Activated CD4-positive, alpha-beta T cell treated with anti-CD3 and anti-CD28 coated beads, Interleukin-2, amount 50 U/mL, for 1 hour (primary cell): ENCODE data around the gene OTOF.
"Not testable (repeated sequence)": the region's sequence is repeated elsewhere in the genome, so short reads cannot be mapped to it uniquely, and the experiment has no call there.

ENCODE experiments used
- DNase-seq: peaks from one replicate; pipeline ENCODE4 v3.0.0-alpha.2; 2020

OTOF gene

DNA sequence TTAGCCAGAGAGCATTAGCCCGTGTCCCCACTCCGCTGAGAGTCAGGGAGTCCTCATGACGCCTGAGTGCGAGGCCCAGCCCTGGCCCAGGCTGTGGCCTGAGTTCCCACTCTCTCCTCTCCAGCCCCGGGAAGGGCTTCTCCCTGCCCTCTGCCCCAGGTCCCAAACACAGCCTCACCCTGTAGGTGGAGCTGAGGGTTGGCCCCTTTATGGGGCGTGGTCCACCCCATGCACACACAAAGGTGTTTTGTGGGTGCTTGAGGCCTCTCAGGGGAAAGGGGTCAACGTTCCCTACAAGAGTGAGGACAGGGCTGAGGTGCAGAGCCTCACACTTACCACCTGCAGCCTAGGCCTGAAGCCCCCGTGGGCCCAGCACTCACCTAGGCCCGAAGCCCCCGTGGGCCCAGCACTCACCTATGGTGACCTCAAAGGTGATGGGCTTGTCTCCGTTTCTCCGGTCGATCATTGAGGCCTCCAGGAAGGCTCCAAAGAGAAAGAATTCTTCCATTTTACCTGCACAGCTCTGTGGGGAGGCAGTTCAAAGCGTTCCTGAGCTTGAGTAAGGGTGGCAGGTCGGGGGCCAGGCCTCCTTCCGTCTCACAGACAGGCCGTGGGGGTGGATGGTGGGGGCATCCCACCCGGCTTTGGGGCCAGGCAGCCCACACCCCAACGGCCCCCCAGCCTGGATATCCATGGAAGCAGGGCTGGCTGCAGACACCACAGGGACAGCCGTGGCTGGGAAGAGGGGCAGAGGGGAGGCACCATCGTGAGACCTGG is 2.1 kb upstream of the OTOF start:
- DNase-seq: no peak

DNA sequence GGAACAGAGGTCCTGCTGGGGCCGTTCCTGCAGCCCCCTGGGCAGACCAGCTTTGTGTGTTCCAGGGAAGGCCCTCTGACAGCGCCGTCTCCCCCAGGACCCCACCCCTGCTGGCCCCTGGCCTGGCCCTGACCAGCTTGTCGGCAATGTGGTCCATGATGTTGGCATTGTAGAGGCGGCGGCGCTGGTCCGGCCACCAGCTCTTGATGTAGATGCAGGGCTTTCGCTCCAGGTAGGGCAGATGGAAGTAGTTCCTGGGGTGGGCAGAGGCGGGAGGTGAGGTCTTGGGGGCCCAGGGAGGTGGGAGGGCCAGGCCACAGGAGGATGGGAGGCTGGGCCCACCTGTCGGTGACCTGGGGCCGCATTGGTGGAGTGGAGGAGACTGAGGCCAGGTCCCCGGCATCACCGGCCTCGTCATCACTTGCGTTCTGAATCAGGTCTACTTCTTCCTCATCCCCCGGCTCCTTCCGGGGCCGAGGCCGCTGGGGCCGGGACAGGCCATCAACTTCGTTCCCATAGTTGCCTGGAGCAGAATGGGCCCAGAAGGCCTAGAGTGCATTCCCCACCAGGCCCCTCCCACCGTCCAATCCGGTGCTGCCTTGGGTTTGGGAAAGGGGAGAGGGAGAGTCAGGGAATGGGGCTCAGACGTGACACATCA is 1.3 kb upstream of the OTOF start:
- no peak for DNase-seq

DNA sequence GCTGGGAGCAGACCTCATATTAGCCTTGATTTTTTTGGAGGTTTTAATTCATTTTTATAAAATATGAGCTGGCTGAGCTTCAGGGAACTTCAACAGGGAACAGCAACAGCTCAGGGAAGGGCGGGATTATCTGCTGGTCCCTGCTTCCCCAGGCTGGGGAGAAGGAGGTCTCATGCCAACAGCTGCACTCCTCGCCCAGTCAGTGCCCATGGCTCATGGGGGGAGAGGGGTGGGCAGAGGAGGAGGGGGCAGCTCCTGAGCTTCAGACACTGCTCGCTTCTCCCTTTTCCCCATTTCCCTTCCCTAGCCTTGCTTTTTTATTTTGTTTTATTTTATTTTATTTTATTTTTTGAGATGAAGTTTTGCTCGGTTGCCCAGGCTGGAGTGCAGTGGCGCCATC is 442 bp upstream of the OTOF start:
- DNase-seq: no peak

DNA sequence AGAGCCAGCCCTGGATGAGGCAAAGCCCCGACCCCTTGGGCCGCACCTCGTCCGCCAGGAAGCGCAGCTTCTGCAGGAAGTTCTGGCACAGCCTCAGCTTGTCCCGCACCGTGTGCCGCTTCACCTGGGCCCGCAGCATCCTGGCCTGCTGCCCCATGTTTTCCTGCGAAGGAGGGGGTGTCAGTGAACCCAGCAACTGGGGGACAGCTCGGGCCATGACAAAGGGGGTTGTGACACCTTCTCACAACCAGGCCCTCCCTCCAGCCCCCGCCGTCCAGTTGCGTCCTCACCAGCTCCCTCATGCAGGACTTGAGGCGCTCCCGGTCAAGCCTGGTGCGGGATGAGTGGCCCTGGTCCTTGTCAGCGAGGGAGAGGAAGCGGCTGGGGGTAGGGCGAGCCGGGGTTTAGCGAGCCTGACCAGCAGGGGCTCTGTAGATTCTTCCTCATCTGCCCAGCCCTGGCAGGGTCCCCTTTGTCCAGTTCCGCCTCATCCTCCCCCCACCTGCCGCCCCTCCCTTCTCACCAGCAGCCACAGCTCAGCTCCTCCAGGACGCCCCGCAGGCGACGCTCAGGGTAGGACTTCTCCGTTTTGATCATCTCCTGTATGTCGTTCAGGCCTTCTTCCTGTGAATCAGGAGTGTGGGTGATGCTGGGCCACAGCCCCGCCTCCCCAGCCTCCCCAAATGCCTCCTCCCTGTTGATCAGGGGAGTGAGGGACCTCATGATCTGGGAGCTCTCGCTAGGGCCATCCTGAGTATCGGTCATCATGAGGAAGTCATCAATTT is 606 bp downstream of the OTOF start:
- no peak for DNase-seq

DNA sequence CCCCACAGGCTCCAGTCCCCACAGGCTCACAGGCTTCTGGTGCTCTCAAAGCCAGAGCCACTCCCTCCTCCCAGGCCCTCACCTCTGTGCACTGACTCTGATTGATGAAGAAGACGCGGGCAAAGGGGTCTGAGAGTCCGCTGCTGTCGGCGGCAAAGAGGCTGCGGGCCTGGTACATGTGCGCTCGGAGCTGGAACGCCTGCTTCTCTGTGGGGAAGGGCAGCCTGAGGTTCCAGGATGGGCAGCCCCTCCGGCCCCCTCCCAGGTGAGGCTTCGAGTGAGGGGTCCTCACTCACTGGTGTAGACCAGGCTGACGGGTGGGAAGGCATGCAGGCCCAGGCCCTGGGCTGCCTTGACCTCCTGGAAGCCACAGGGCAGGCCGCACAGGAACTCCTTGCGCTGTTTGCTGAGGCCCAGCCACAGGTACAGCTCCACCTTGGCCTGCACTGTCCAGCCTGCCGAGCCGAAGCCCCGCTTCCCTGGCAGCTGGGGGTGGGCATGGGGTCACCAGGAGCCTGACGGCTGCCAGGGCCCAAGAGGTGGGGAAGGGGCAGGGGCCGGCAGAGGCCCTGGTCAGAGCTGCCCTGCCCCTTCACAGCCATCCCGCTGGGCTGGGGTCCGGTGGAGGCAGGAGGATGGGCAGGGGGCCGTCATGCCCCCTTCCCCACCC is 2.0 kb downstream of the OTOF start:
- no peak for DNase-seq

DNA sequence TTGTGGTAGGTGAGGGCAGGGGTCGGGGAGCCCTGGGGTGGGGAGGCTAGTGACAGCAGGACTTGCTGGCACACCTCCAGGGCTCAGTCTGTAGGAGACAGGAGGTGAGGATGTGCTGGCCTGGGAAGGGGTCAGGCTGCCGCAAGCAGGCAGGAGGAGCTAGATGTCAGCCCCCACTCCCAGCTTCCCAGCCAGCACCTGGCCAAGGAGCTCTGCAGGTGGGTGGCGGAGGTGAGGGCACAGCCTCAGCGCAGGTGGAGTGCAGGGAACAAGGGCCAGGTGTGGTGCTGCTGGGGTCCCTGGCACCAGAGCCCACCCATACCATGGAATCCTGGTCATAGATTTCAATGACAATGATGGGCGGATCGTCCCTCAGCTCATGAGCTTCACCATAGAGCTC is 2.9 kb downstream of the OTOF start:
- no peak for DNase-seq

DNA sequence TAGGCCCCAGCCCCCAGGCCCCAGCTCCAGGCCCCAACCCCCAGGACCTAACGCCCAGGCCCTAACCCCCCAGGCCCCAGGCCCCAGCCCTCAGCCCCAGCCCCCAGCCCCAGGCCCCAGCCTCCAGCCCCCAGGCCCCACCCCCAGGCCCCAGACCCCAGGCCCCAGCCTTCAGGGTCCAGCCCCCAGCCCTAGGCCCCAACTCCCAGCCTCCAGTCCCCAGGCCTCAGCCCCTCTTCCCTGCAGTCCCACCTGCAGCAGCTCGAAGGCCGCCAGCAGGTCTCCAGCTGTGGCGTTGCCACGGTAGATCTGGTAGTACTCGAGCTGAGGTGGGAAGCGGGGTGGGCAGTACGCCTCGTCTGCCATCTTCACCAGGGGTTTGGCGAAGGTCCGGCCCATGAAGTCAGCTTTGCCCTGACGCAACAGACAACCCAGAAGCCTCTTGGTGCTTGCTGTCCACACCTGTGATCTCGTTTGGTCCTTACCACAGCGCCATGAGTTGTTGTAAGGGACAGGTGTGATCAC is 3.6 kb downstream of the OTOF start:
- DNase-seq: no peak

DNA sequence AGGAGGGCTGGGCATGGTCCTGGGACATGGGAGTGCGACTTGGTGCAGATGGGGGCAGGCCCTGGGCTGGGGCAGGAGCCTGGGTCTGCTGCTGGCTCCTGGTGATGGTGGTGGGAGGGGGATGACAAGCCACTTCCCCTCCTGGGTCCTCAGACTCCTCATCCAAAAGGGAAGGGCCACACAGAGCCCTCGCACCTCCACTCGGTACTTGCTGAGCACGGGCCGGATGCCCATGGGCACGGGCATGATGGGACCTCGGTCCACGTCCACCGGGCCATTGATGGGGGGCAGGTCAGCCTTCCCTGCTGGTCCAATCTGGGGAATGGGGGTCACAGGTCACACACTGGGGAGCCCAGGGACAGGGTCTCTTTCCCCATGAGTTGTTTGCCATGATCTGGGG is 4.1 kb downstream of the OTOF start:
- DNase-seq: no peak

DNA sequence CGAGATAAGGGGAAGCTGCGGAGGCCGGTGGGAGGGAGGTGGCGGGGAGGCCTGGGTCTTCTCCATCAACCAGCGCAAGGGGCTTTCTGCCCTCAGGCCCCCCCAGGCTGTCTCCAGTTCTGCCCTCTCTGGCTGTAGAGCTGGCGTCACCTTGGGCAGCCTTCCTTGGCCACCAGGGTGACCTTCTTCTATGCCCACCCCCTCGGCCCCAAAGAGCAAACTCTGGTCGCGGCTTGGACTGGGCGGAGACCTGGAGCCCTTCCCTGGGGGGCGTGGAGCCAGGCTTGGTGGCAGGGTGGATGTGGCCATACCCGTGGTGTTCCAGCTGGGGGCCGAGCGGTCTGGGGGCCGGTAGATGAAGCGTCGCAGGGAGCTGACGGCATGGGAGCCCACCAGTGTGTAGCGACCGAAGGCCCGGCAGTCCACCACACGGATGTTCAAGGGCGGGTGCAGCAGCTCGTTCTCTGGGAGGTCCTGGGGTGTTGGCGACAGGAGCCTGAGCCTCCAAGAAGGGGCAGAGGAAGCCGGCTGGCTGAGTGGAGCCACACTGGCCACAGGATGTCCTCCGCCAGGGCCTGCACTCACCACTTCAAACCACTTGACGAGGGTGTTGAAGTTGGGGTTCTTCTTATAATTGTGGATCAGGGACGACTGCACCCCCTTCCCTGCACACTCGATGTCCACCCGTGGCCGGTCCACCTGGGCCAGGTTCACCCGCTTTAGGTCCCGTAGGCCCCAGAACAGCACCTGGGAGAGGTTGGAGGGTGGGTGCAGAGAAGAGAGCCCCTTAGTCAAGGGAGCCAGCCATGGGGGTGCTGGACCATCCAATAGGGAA is 4.9 kb downstream of the OTOF start:
- DNase-seq: no peak

DNA sequence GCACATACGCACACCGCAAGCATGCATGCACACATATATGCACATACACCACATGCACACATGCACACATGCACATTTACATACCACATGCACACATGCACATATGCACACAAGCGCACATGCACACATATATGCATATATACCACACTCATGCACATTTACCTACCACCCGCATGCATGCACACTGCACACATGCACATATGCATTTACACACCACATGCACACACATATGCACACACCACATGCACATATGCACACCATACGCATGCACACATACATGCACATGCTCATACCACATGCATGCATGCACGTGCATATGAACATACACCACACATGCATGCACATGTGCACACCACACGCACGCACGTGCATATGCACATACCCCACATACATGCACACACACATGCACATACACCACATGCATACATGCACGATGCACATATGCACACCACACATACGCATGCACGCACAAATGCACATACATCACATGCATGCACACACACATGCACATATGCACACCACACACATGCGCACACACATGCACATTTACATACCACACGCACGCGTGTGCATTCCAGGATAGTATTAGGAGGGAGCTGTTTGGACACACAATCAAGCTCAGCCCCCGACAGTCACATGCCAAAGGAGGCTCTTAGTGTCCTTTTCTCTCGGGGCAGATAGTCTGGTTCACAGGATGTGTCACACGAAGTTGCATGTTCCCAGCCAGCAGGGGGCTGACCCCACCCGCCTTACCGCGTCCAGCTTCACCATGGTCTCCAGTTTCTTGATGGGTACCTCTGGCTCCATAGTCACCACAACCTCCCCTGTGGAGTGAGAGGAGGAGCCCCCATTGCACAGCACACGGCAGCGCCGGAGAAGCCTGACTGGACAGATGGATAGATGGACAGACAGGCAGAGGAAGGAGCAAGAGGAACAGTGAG is 5.9 kb downstream of the OTOF start:
- DNase-seq: no peak

DNA sequence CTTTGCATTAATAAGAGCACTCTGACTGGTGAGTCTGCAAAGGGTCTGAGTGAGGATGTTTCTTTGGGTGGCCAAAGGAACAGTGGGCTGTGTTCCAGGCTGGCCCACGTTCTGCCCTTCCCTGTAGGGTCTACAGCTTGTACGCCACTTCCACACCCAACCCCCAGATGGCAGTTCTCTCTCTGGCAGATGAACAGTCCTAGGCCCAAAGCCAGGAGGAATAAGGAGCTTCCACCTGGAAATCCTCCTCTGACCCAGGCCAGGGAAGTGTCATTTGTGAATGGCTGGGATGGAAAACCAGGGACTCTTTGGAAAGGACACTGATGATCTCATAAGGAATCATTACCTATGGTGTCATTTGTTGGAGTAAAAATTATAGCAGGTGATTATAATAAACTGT is 6.6 kb downstream of the OTOF start:
- no peak for DNase-seq

DNA sequence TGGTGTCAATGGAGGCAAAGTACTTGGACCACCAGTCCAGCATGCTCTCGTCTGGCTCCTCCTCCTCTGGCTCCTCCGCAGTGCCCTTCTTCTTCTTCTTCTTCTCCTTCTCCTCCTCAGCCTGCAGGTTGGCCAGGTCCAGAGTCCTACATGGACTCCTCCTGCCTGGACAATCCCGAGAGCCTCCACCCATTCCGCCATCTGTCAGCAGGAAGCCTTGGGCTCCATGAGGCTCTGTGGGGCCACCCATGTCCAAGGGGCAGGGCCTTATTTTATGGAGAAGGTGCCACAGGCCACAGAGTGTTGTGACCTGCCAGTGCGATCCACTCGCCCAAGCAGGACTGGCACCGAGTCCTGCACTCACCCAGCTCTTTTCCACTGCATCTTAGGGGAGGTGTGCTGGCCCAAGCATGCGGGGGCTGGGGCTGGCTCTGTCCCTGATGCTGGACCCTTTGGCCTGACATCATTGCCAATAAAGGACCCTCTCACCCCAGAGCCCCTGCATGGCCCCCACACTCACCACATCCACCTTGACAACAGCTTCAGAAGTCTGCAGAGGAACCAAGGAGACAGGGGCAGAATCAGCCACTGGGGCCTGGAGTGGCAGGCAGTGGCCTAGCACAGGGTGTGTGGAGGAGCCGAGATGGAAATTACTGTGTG is 7.2 kb downstream of the OTOF start:
- DNase-seq: no peak

DNA sequence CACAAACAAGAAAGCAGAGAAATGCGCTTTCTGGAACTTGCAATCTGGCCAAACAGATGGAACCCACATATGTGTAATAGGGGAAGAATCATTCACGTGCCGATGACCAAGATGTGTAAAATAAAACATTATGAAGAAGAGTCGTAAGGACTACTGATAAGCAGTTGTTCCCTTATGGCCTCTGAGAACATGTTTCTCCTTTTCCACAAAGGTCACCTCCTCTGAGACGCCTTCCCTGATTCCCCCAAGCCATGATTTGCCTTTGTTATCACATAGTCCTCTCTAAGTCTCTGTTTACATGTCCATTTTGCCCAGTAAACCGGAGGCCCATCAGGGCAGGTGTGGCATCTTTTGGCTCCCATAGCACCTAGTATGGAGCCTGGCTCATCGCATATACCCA is 8.0 kb downstream of the OTOF start:
- DNase-seq: no peak

DNA sequence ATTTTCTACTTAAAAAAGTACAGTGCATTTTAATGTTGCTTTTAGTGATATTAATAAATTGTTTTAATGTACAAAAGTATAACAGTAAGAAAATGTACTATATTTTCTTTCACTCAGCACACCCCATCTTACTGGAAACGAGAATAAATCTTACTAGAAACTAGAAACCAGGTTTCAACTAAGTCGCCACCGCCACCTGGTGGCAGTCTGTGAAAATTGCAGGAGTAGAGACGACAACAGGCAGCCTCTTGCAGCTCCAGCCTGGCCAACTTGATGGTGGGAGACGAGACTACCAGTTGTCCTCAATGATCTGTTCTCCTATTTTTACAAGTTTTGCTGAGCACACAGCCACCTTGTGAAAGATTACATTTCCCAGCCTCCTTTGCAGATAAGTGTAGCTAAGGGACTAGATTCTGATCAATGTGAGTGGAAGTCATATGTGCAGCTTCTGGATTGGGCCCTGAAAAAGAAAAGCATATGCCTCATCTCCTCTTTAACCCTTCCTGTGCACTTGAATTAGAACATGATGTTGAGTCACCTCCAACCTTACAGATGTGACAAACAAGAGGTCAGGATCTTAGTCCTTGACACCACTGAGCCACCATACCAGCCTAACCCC is 8.7 kb downstream of the OTOF start:
- peak; percentile 30 for DNase-seq

DNA sequence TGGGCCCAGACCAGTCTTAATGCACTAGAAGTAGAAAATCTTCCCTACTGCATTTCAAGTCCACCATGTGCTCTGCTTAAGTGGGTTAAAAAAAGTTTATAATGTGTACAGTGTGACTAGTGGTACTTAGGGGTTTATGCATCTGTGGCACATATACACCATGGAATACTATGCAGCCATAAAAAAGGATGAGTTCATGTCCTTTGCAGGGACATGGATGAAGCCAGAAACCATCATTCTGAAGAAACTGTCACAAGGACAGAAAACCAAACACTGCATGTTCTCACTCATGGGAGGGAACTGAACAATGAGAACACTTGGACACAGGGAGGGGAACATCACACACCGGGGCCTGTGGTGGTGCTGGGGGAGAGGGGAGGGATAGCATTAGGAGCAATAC is 9.4 kb downstream of the OTOF start:
- not testable (repeated sequence) for DNase-seq

DNA sequence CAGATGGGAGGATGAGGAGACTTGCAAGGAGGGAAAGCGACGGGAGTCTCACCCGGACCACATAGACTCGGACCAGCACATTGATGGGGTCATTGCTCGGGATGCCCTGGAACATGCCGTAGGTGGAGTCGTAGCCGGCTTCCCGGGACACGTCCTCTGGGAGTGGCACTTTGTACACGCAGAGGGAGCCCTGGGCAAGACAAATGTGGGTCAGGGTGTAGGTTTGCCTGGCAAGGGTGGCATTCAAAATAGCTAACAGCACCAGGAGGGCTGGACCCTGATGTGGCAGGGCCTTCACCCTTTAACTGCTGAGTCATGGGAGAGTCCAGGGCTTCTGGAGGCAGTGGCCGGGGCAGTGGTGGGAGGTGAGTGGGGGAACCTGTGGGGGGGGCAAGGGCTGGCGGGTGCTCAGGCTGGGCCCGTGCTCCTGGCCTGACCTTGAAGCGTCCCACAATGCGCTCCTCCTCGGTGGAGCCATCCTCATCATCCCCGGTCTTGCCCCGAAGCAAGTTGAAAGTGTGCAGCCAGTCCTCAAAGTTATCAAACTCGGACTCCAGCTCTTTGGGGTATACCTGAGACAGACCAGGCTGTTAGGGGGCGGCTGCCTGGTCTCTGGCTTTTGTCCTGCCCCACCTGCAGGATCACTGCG is 11.1 kb downstream of the OTOF start:
- no peak for DNase-seq

DNA sequence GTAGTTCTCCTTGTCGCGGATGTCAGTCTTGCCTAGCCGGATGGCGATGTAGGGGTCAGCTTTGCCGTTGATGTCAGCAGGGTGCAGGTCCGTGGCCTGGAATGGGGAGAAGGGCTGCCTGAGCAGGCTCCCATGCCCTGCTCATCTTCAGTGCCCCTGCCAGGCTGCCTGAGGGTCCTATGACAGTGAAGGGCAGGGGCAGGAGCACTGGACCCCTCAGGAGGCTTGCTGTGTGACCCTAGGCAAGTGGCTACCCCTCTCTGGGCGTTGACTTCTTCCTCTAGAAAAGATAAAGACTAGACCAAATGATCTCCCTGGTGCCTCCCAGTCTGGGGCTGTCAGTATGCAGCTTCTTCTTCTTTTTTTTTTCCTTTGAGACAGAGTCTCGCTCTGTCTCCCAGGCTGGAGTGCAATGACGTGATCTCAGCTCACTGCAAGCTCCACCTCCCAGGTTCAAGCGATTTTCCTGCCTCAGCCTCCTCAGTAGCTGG is 11.9 kb downstream of the OTOF start:
- DNase-seq: no peak

DNA sequence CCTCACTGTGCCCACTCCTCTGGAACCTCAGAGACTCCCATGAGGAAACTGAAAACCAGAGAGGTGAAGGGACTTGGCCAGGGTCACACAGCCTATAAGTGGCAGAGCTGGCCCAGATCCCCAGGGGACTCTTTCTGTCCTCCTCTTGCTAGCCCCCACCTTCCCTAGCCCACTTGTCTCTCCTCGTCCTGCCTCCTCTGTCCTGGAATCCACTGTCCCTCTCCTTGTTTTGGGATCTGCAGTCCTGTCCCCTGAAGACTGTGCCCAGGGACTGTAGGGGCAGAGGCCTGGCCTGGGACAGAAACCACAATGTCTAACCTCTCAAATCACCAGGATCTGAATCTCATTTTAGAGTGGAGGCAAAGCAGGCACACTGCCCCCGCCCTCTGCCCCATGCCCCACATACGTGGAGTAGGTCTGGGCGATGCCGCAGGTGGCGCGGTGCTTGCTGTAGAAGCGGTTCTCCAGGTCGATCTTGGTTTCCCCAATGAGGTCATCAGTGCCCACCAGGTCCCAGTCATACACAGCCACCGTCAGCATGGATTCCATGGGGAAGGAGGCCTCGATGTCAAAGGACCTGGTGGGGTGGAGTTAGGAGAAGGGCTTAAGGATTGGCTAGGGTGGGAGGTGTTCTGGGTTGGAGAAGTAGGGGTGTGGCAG is 12.5 kb downstream of the OTOF start:
- DNase-seq: no peak
